Activated CD4-positive, alpha-beta T cell treated with anti-CD3 and anti-CD28 coated beads, Interleukin-2, Interleukin-4, amounts not matched to agents 100 ng/mL and 50 ng/mL, durations not matched to agents 16 hours and 8 hours (primary cell): ENCODE results near the gene TUBA4A.

Experiments used
- DNase-seq: peaks from one replicate; pipeline ENCODE4 v3.0.0-alpha.2; 2020; ENCODE audit warnings: low spot score

Gene TUBA4A

GRCh38 chr2:219234331-219234730 lies 19.4 kb downstream of the TUBA4A start:
- DNase-seq, result no peak

GRCh38 chr2:219230059-219230540 lies 23.6 kb downstream of the TUBA4A start:
- no peak for DNase-seq

- peak; percentile 99 for DNase-seq
These were observed 24.2 kb downstream of the TUBA4A start, which contains the start of the genes ANKZF1 and ATG9A for GRCh38 chr2:219229305-219230058. TSS of gene ANKZF1 (plus strand) at chr2:219229806. CDS start at chr2:219230258, 452 bp downstream. TSS of gene ATG9A (minus strand) at chr2:219229636. CDS start at chr2:219228024, 1,612 bp downstream.

GRCh38 chr2:219228911-219229304 lies 24.8 kb downstream of the TUBA4A start:
- DNase-seq, result no peak

GRCh38 chr2:219228041-219228910 lies 25.4 kb downstream of the TUBA4A start:
- no peak for DNase-seq

GRCh38 chr2:219225350-219225749 lies 28.4 kb downstream of the TUBA4A start:
- DNase-seq, result no peak

- no peak for DNase-seq
These were observed 29.7 kb downstream of the TUBA4A start for GRCh38 chr2:219223831-219224610.

GRCh38 chr2:219221957-219222518 lies 31.7 kb downstream of the TUBA4A start:
- DNase-seq, result no peak

GRCh38 chr2:219220652-219221402 lies 32.9 kb downstream of the TUBA4A start:
- DNase-seq, result no peak

GRCh38 chr2:219219784-219220532 lies 33.8 kb downstream of the TUBA4A start:
- DNase-seq, result no peak

- peak; percentile 89 for DNase-seq
These were observed 34.7 kb downstream of the TUBA4A start, which contains the start of gene ABCB6 for GRCh38 chr2:219218732-219219701. TSS of gene ABCB6 (minus strand) at chr2:219218958. CDS start at chr2:219218673, 285 bp downstream.

GRCh38 chr2:219218217-219218731 lies 35.4 kb downstream of the TUBA4A start:
- no peak for DNase-seq

- DNase-seq, result no peak
These were observed 37.2 kb downstream of the TUBA4A start for GRCh38 chr2:219216535-219216915.

GRCh38 chr2:219215871-219216534 lies 37.7 kb downstream of the TUBA4A start:
- no peak for DNase-seq

- DNase-seq, result no peak
These were observed 38.9 kb downstream of the TUBA4A start for GRCh38 chr2:219214786-219215185.

GRCh38 chr2:219214141-219214540 lies 39.6 kb downstream of the TUBA4A start:
- DNase-seq, result no peak

- no peak for DNase-seq
These were observed 40.1 kb downstream of the TUBA4A start for GRCh38 chr2:219213486-219214071.

GRCh38 chr2:219213026-219213415 lies 40.7 kb downstream of the TUBA4A start:
- no peak for DNase-seq
